ENCODE measurements around the gene SERP2.

The SERP2 gene

GRCh38 chr13:44432650-44433049 lies 59.0 kb downstream of the SERP2 start:
- in situ Hi-C loops (cut with MboI; ENCODE audit: low sequenced_read_pairs), result loop anchor here (25.0 kb wide), 1 partner anchor 370 kb away; no protein-coding TSS in a partner anchor

GRCh38 chr13:44433863-44434765 lies 60.5 kb downstream of the SERP2 start:
- in situ Hi-C loops (cut with MboI; ENCODE audit: low sequenced_read_pairs), result loop anchor here (25.0 kb wide), 1 partner anchor 372 kb away; no protein-coding TSS in a partner anchor

DNA sequence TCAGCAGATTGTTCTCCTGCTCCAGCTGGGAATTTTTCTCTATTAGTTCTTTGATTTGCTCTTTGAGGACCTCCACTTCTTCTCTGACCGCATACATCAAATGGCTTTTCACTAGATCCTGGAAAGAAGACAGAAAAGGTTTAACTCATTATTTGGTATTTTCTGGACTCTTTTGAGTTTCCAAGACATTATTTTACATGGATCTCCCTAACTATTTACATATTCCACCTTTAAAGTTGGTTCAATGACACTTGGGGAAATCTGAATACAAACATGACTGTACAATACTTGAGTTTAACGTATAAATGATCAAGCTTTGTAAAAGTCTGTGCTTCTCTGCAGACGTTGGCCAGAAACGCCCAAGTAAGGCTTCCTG lies 61.1 kb downstream of the SERP2 start:
- in situ Hi-C loops (cut with MboI; ENCODE audit: low sequenced_read_pairs), result loop anchor here (25.0 kb wide), 1 partner anchor 372 kb away; no protein-coding TSS in a partner anchor

DNA sequence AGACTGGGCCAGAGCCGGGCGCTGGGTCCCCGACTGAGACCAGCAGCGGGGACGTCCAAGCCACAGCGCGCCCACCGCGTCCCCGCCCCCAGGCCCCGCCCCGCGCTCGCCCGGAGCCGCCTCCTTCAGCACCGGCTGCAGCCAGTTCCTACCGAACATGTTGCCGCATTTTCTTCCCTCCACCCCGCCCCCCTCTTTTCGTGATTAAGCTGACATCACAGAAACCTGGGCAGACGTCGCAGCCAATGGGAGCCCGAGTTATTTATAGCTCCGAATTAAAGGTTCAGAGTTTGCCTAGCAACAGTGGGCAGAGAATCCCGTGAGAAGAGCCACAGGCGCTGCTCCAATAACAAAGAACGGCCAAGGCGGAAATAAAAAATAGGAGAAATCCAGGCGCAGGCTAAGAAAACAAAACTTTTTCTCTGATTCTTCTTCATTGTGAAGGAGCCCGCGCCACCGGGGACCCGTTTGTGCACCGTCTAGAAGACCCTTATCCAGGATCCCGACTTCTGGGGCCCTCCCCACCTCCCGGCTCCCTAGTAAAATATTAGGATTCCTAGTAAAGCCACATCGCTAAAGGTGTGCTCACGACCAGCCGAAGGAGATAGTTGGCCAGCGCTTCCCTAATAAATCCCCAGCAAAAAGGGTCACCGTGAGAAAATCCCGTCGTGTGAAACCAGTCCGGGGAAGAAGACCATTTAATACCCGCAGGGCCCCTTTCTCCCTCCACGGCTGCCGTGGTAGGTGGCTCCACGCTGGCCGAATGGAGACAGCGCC lies 61.7 kb downstream of the SERP2 start:
- in situ Hi-C loops (cut with MboI; ENCODE audit: low sequenced_read_pairs), result loop anchor here (25.0 kb wide), 1 partner anchor 373 kb away; no protein-coding TSS in a partner anchor

GRCh38 chr13:44435919-44436510 lies 62.4 kb downstream of the SERP2 start:
- in situ Hi-C loops (cut with MboI; ENCODE audit: low sequenced_read_pairs), result loop anchor here (25.0 kb wide), 1 partner anchor 374 kb away; no protein-coding TSS in a partner anchor

DNA sequence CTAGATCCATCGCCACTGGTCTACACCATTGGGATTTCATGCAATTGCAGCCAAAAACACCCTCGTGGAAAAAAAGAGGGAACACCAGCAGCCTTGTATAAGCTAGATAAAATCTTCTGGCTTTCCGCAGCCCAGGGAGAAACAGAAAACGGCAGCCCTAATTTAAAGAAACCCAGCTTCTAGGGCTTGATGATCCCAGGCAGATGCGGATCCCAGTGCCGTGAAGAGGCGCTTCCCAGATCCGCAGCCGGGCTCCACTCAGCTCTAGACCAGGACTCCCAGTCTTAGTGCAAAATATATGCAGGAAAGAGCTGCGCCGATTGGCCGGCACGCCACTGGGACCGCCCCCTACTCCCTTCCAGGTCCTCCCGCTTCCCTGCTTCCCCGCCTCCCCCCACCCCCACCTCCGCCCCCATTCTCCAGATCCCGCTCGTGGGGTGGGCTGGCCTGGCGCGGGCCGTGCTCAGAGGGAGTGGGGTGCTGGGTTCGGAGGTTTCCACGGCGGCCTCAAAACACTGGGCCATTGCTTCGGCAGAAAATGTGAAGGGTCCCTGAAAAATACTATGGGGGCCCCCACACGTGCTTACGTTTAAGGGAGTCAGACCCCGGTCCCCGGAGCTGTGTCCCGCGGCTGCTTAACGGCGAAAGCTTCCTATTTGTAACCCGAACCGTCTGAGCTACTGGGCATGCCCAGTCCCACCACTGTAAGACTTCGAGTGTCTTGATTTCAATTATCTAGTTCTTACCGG lies 63.1 kb downstream of the SERP2 start:
- in situ Hi-C loops (cut with MboI; ENCODE audit: low sequenced_read_pairs), result loop anchor here (25.0 kb wide), 1 partner anchor 374 kb away; no protein-coding TSS in a partner anchor

DNA sequence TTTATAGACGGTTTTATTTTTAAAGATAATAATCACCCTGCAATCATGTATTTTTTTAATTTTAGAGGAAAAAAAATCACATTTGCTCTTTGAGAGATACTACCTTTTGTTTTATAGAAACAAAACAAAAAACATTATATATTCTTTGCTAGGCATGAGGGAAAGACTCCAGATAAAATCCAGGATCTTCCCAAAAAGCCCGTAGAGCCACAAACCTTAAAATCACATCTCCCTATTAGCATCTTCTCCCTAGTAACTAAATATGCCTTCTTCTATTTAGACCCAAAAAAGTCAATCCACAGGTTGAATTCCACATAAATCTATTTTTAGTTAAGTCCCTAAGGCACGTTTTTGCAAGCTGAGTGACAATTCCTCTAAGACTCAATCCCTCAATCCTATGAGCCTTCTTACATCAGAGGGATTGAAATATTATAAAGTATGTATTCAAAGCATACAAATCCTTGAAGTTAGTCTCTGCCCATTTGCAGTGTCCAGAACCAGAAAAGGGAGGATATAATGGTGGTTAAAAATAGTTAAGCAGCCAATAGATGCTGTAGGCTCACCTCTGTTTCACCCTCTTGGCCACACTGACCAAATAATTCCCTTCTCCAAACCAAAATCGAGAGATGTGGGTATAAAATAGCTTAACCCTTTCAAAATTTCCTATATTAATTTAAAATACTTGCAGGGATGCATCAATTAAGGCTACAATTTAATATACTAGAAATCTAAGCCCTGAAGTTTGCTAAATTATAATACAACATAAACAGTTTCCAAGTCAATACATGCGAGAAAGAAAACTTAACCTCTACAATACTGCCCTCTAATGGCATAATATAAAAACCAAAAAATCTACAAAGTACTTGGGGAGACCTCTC lies 64.0 kb downstream of the SERP2 start:
- in situ Hi-C loops (cut with MboI; ENCODE audit: low sequenced_read_pairs), result loop anchor here (25.0 kb wide), 1 partner anchor 375 kb away; no protein-coding TSS in a partner anchor

GRCh38 chr13:44438234-44438579 lies 64.6 kb downstream of the SERP2 start:
- in situ Hi-C loops (cut with MboI; ENCODE audit: low sequenced_read_pairs), result loop anchor here (25.0 kb wide), 1 partner anchor 376 kb away; no protein-coding TSS in a partner anchor

GRCh38 chr13:44439452-44440024 lies 65.9 kb downstream of the SERP2 start:
- in situ Hi-C loops (cut with MboI; ENCODE audit: low sequenced_read_pairs), result loop anchor here (25.0 kb wide), 1 partner anchor 377 kb away; no protein-coding TSS in a partner anchor

- in situ Hi-C loops (cut with MboI; ENCODE audit: low sequenced_read_pairs), result loop anchor here (25.0 kb wide), 1 partner anchor 378 kb away; no protein-coding TSS in a partner anchor
Measured at GRCh38 chr13:44440046-44440608, 66.5 kb downstream of the SERP2 start.
